Endothelial cell of umbilical vein (primary cell): Measurements from ENCODE around the gene NQO1. TPM values are rescaled to one million over a fixed set of nuclear protein-coding genes. Genes with fewer than 3 reads are reported as not detected.

Experiments
- BruUV-seq: library from RNA; stranded (reverse); fragments of 400-500 nt; replicated peaks from 2 replicates; lab custom pipeline; 2021; lab: Mats Ljungman, UMichigan
- CTCF ChIA-PET: fragments of 300-600, 350-600 bp; sonication (Branson Sonifier 250); formaldehyde crosslinking; loops from one replicate; lab custom pipeline; 2021; ENCODE audit warnings: antibody characterized with exemption, inconsistent platforms; lab: Charles Lee
- POLR2A ChIA-PET: fragments of 300-600, 350-600 bp; sonication (Branson Sonifier 250); formaldehyde crosslinking; loops from one replicate; lab custom pipeline; 2021; ENCODE audit warnings: antibody characterized with exemption, inconsistent platforms; lab: Charles Lee
- DNase-seq: peaks from one replicate; pipeline ENCODE4 v3.0.0-alpha.2; 2011; ENCODE audit warnings: low read depth, low spot score
- FAIRE-seq: peaks from 2 replicates; lab custom pipeline; 2011; peaks lifted over from hg19 to GRCh38; lab: Jason Lieb, UNC
- H2AFZ ChIP-seq: 2 replicates; pipeline ENCODE4 v1.6.0; 2012; ENCODE audit warnings: low read depth, low read length, control low read depth, inconsistent platforms
- H3K27ac ChIP-seq: 2 replicates; pipeline ENCODE4 v1.5.1; 2011; ENCODE audit warnings: low read depth, mild to moderate bottlenecking, control low read depth, low read length, moderate library complexity; ENCODE audit not compliant: insufficient read depth
- H3K27me3 ChIP-seq, 2 experiments: 2 replicates each; pipeline versions ENCODE4 v1.6.0 to v1.6.1; 2011; ENCODE audit warnings: low read length in 2 of 2, mixed read lengths in 1 of 2; ENCODE audit not compliant: control insufficient read depth in 2 of 2, insufficient read depth in 2 of 2
- H3K36me3 ChIP-seq, 2 experiments: 2 replicates in 1 of 2; 3 replicates in 1 of 2; pipeline ENCODE4 v1.5.1; 2011; ENCODE audit warnings: low read length in 2 of 2, mild to moderate bottlenecking in 1 of 2, moderate library complexity in 1 of 2; ENCODE audit not compliant: control insufficient read depth in 2 of 2, insufficient read depth in 2 of 2; ENCODE audit errors: extremely low read depth in 1 of 2
- H3K4me1 ChIP-seq: 3 replicates; pipeline ENCODE4 v1.5.1; 2011; ENCODE audit warnings: mild to moderate bottlenecking, low read length; ENCODE audit not compliant: control insufficient read depth, insufficient read depth; ENCODE audit errors: extremely low read depth
- H3K4me2 ChIP-seq: 2 replicates; pipeline ENCODE4 v1.6.1; 2011; ENCODE audit warnings: low read length, control low read depth, mixed read lengths; ENCODE audit not compliant: insufficient read depth
- H3K4me3 ChIP-seq, 3 experiments: fragments of 200-600 bp in 1 of 3; sonication (generic), shearing (Covaris generic) in 1 of 3; replicated peaks in 1 of 3; 2 replicates each; pipeline ENCODE4 v1.5.1; 2011 to 2016; ENCODE audit warnings: control low read depth in 3 of 3, low read length in 3 of 3, mild to moderate bottlenecking in 2 of 3, inconsistent platforms in 1 of 3, low read depth in 1 of 3, moderate library complexity in 1 of 3; ENCODE audit not compliant: insufficient read depth in 1 of 3
- H3K79me2 ChIP-seq: 2 replicates; pipeline ENCODE4 v1.6.0; 2012; ENCODE audit warnings: low read length, inconsistent platforms; ENCODE audit not compliant: control insufficient read depth, insufficient read depth
- H3K9ac ChIP-seq: replicated peaks from 2 replicates; pipeline ENCODE3; 2011; ENCODE audit warnings: low read length, control low read depth; ENCODE audit not compliant: insufficient read depth; ENCODE audit errors: extremely low read depth
- H3K9me1 ChIP-seq: replicated peaks from 3 replicates; pipeline ENCODE4 v1.6.0; 2011; ENCODE audit warnings: mild to moderate bottlenecking, low read length; ENCODE audit not compliant: control insufficient read depth, insufficient read depth; ENCODE audit errors: extremely low read depth
- H3K9me3 ChIP-seq: replicated peaks from 2 replicates; pipeline ENCODE4 v1.5.1; 2012; ENCODE audit warnings: low read length, inconsistent platforms; ENCODE audit not compliant: control insufficient read depth, insufficient read depth
- H4K20me1 ChIP-seq: replicated peaks from 2 replicates; pipeline ENCODE3; 2011; ENCODE audit warnings: mild to moderate bottlenecking, low read length; ENCODE audit not compliant: control insufficient read depth, insufficient read depth; ENCODE audit errors: extremely low read depth
- CTCF ChIP-seq, 2 donors: IDR thresholded peaks; 1 replicate in 1 of 2; 2 replicates in 1 of 2; pipeline ENCODE4 v1.5.1; 2011; ENCODE audit warnings: low read length in 2 of 2, mild to moderate bottlenecking in 2 of 2, moderate library complexity in 2 of 2, control low read depth in 1 of 2, inconsistent platforms in 1 of 2, low read depth in 1 of 2; ENCODE audit not compliant: insufficient read depth in 1 of 2; ENCODE audit errors: extremely low read depth in 1 of 2
- EZH2 ChIP-seq: IDR thresholded peaks from 2 replicates; pipeline ENCODE4 v1.6.1; 2012; ENCODE audit warnings: borderline replicate concordance, low read depth, mild to moderate bottlenecking, moderate library complexity, low read length, inconsistent platforms; ENCODE audit not compliant: severe bottlenecking
- FOS ChIP-seq: IDR thresholded peaks from 2 replicates; pipeline ENCODE4 v1.6.1; 2011; ENCODE audit warnings: mild to moderate bottlenecking, low read length, moderate library complexity, borderline replicate concordance; ENCODE audit not compliant: insufficient read depth
- GATA2 ChIP-seq: IDR thresholded peaks from 2 replicates; pipeline ENCODE4 v1.7.0; 2011; ENCODE audit warnings: low read depth, mild to moderate bottlenecking, moderate library complexity, mixed read lengths, low read length; ENCODE audit not compliant: insufficient read length, insufficient read depth
- JUN ChIP-seq: IDR thresholded peaks from 2 replicates; pipeline ENCODE4 v1.6.1; 2011; ENCODE audit warnings: borderline replicate concordance, low read depth; ENCODE audit not compliant: insufficient read length, insufficient read depth
- MAX ChIP-seq: IDR thresholded peaks from 2 replicates; pipeline ENCODE4 v1.6.1; 2011; ENCODE audit not compliant: insufficient read depth, insufficient read length
- MYC ChIP-seq: IDR thresholded peaks from one replicate; pipeline ENCODE4 v1.6.1; 2011; ENCODE audit warnings: mild to moderate bottlenecking, low read depth, low read length
- POLR2A ChIP-seq: IDR thresholded peaks from 2 replicates; pipeline ENCODE4 v1.6.1; 2012; ENCODE audit warnings: low read depth, mild to moderate bottlenecking, control low read depth, low read length
- POLR2AphosphoS5 ChIP-seq: IDR thresholded peaks from 2 replicates; pipeline ENCODE4 v1.6.1; 2012; ENCODE audit warnings: low read depth, mild to moderate bottlenecking, control low read depth, low read length, moderate library complexity; ENCODE audit not compliant: insufficient read depth
- dilution Hi-C: fragments of 300-500 bp; cut with MboI; formaldehyde crosslinking; loops from one replicate; pipeline ENCODE4 v1.15.0; 2019; ENCODE audit warnings: low sequenced_read_pairs; ENCODE audit not compliant: extremely low pct_ligation_motif_present
- intact Hi-C: fragments of 100-400 bp; cut with micrococcal nuclease; formaldehyde crosslinking; loops from one replicate; pipeline ENCODE4 v1.10.0; 2022
- polyA plus RNA-seq, 4 experiments: library from polyadenylated mRNA; depleted of rRNA in 3 of 4; stranded (reverse) in 3 of 4; unstranded in 1 of 4; fragments of >200 nt; gene quantifications; 2 replicates each; pipeline versions ENCODE4 v1.2.1 to v1.2.3, GENCODE V29; 2011 to 2012; ENCODE audit warnings: missing spikeins in 1 of 4
- total RNA-seq: library from RNA; stranded (reverse); gene quantifications from 2 replicates; pipeline ENCODE4 v1.2.3, GENCODE V29; 2021

The NQO1 gene
- total and polyA plus RNA-seq, 2 donors (not counting 3 experiments of a cell fraction or from before 2014, with no cell fraction given) = 257 to 345 TPM

DNA sequence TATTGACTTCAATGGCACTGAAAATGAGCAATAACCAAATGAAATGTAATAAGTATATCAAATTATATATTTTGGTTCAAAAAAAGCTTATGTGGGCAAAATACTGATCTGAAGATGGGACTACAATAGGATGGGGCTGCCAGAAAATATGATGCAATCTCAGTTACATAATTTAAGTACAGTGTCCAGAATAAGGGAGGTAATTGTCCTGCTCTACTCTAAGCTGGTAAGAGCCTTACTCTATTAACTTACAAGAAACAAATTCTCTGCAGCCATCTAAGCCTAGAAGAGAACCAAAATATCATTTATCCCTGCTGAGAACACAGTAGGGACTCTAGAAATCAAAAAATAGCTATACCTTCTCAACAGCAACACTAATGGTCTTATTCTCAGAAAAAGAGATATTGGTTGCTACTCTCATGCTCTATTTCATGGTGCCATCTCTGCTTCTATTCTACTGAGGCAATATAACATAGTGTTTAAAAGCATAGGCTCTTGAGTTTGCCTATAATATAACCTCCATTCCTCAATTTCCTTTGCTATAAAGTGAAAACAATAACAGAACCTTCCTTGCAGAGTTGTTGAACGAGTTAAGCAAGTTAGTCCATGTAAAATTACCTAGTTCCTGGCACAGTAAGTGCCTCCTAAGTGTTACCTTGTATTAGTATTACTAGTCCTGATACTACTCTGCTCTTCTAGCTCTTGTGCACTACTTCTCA is 19.9 kb downstream of the NQO1 start:
- dilution Hi-C loops = no loop called here
- Histone ChIP-seq H3K4me3 (no peak overlapping the region), H3K9ac (no peak overlapping the region), H3K4me1 (no peaks in the 10 kb centered on the region), H3K27me3 (no peaks in the 10 kb centered on the region), H3K79me2 (no peaks in the 10 kb centered on the region), H2AFZ (no peak overlapping the region), H4K20me1 (no peaks in the 10 kb centered on the region), H3K9me1 (no peaks in the 10 kb centered on the region), H3K9me3 (no peaks in the 10 kb centered on the region), H3K27ac (no peak overlapping the region), H3K4me2 (no peak overlapping the region), H3K36me3 (peaks cover 15 to 16% of the 10 kb centered on the region in 2 experiments)
- no TSS peak for BruUV-seq
- ChIA-PET CTCF (interaction anchor here (1.1 to 7.9 kb wide), 4 partner anchors 18 to 310 kb away, joined by 3 to 67 read pairs (median 5); partner anchors contain the start of gene NOB1), POLR2A (interaction anchor here (0.7 kb wide), 1 partner anchor 49 kb away, joined by 4 read pairs; the partner anchor contains the start of gene NOB1)
- DNase-seq (no peak), FAIRE-seq (no peak)
- TF ChIP-seq GATA2 (no peak), MAX (no peak), MYC (no peak), EZH2 (no peak), POLR2A (no peak), JUN (no peak), POLR2AphosphoS5 (no peak), CTCF (IDR thresholded peaks at IDR 0.05; ENCODE audit: extremely low read depth in 1 of 2, insufficient read depth in 1 of 2, low read depth in 1 of 2, low read length in 2 of 2) (no peak), FOS (no peak)
- intact Hi-C loops = no loop called here
